Measurements from ENCODE around the gene CCDC85C. TPM values are rescaled to one million over a fixed set of nuclear protein-coding genes. Genes with fewer than 3 reads are reported as not detected.

Gene CCDC85C
- polyA plus RNA-seq, 1 of the 3 experiments (the other 2 are of a cell fraction), result 9.6 TPM

GRCh38 chr14:99480917-99481744 is 122.9 kb downstream of the CCDC85C start, which contains the start of gene CCNK (continued):
- TF ChIP-seq CHD2 (IDR thresholded peaks at IDR 0.05; ENCODE audit: low read length, partially characterized antibody) (peak; percentile 69), MXI1 (IDR thresholded peaks at IDR 0.05; ENCODE audit: low read depth, low read length) (peak; percentile 27; the same call in 1 of the 2 replicates), EP300 (IDR thresholded peaks at IDR 0.05; ENCODE audit: borderline replicate concordance in 1 of 2, low read depth in 1 of 2, low read length in 1 of 2) (no peak), ELF1 (IDR thresholded peaks at IDR 0.05) (peak; percentile 47; the same call in 1 of the 2 replicates), TAF1 (IDR thresholded peaks at IDR 0.05; ENCODE audit: borderline replicate concordance, low read depth, low read length) (peak; percentile 91), REST (IDR thresholded peaks at IDR 0.05; ENCODE audit: low read depth, low read length) (no peak), SIN3A (IDR thresholded peaks at IDR 0.05; ENCODE audit: borderline replicate concordance, low read depth, low read length) (0 out of 2 replicates have a peak, but pooled peaks have one; percentile 15), RCOR1 (IDR thresholded peaks at IDR 0.05; ENCODE audit: low read length) (no peak), POLR2AphosphoS5 (IDR thresholded peaks at IDR 0.05; ENCODE audit: low read depth, low read length) (peak; percentile 90), JUND (IDR thresholded peaks at IDR 0.05) (no peak), NFIC (IDR thresholded peaks at IDR 0.05; ENCODE audit: borderline replicate concordance) (no peak), GATA2 (CRISPR knock-in tag; IDR thresholded peaks at IDR 0.05) (no peak), NRF1 (IDR thresholded peaks at IDR 0.05; ENCODE audit: low read depth, low read length) (peak; percentile 44), EZH2phosphoT487 (IDR thresholded peaks at IDR 0.05; ENCODE audit: borderline replicate concordance, low read depth) (no peak), FOXM1 (IDR thresholded peaks at IDR 0.05; ENCODE audit: low read depth) (no peak), RAD21 (IDR thresholded peaks at IDR 0.05; ENCODE audit: low read length) (no peak), MEF2A (IDR thresholded peaks at IDR 0.05; ENCODE audit: borderline replicate concordance, low read depth) (no peak), USF1 (IDR thresholded peaks at IDR 0.05; ENCODE audit: borderline replicate concordance, low read depth) (no peak), GABPA (IDR thresholded peaks at IDR 0.05; ENCODE audit: low read depth) (peak; percentile 79), TCF12 (IDR thresholded peaks at IDR 0.05) (no peak)
- TF ChIP-seq, protein P1, sequence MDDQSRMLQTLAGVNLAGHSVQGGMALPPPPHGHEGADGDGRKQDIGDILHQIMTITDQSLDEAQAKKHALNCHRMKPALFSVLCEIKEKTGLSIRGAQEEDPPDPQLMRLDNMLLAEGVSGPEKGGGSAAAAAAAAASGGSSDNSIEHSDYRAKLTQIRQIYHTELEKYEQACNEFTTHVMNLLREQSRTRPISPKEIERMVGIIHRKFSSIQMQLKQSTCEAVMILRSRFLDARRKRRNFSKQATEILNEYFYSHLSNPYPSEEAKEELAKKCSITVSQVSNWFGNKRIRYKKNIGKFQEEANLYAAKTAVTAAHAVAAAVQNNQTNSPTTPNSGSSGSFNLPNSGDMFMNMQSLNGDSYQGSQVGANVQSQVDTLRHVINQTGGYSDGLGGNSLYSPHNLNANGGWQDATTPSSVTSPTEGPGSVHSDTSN (IDR thresholded peaks at IDR 0.05), result peak; percentile 82
- TF ChIP-seq, protein P2, sequence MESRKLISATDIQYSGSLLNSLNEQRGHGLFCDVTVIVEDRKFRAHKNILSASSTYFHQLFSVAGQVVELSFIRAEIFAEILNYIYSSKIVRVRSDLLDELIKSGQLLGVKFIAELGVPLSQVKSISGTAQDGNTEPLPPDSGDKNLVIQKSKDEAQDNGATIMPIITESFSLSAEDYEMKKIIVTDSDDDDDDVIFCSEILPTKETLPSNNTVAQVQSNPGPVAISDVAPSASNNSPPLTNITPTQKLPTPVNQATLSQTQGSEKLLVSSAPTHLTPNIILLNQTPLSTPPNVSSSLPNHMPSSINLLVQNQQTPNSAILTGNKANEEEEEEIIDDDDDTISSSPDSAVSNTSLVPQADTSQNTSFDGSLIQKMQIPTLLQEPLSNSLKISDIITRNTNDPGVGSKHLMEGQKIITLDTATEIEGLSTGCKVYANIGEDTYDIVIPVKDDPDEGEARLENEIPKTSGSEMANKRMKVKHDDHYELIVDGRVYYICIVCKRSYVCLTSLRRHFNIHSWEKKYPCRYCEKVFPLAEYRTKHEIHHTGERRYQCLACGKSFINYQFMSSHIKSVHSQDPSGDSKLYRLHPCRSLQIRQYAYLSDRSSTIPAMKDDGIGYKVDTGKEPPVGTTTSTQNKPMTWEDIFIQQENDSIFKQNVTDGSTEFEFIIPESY (IDR thresholded peaks at IDR 0.05; ENCODE audit: borderline replicate concordance, low read depth), result no peak
